GM21381 (cell line): ENCODE results near the gene SLX4IP.
A peak's percentile ranks its signal among the peaks of the same experiment; 100 is the strongest.

Experiments
- ATAC-seq: cut with Tn5 transposase; IDR thresholded peaks from one replicate; pipeline ENCODE4 v1.9.1; 2021; ENCODE audit warnings: mild to moderate bottlenecking, moderate library complexity; ENCODE audit not compliant: unreplicated experiment

The SLX4IP gene

GRCh38 chr20:10465135-10465534 is 30.0 kb downstream of the SLX4IP start:
- ATAC-seq: no peak

GRCh38 chr20:10466325-10466724 is 31.2 kb downstream of the SLX4IP start:
- no peak for ATAC-seq

DNA sequence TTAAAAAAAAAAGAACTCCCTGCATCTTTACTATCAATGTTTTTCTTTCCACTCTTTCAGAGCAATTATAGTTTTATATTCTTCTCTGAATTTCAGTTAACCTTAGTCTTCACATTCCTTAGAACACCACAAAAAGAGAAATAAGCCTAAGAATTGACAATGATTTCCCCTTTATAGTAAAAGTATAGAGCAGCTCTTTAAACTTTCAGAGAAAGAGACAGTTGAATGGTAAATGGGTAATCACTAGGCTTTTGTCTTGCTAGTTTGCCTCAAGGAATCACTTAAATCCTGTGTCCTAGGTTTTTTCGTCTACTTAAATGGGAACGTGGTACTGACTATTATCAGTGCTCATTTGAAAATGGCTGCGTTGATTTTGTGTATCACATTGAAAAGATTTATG is 31.8 kb downstream of the SLX4IP start:
- ATAC-seq: no peak

- no peak for ATAC-seq
These were observed 32.7 kb downstream of the SLX4IP start for GRCh38 chr20:10467681-10468339.

GRCh38 chr20:10468340-10468845 is 33.3 kb downstream of the SLX4IP start:
- no peak for ATAC-seq

GRCh38 chr20:10469056-10469455 is 34.0 kb downstream of the SLX4IP start:
- ATAC-seq: no peak

- ATAC-seq: no peak
These were observed 34.5 kb downstream of the SLX4IP start for GRCh38 chr20:10469599-10469998.

- ATAC-seq: no peak
These were observed 35.2 kb downstream of the SLX4IP start for GRCh38 chr20:10470276-10470675.

- ATAC-seq: no peak
These were observed 37.8 kb downstream of the SLX4IP start for GRCh38 chr20:10472871-10473270.

DNA sequence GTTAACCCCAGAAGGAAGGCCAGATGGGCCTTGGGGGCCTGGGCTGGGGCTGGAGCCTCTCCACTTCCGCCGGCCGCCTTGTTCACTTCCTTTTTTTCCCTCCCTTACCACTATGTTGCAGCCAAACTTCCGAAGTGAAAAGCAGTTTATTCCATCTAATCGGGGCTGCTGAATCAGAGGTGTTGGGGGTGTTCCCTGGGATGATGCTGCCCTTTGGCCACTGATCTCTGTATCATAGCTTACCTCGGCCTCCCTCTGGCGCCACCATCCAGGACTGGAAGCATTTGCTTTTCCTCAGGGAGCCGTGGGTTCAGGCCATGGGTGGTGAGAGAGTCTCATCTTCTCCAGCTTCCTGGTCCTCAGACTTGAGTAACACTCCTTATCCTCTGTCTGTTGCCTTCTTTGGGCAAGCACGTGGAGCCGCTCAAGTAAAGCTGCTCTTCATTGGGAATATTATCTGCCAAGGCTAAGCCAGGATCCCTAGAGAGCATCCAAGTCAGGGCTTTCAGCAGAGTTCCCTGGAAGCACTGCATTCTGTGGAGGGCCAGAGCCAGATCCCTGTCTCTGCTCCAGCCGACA is 39.6 kb downstream of the SLX4IP start:
- no peak for ATAC-seq

GRCh38 chr20:10475225-10475624 is 40.1 kb downstream of the SLX4IP start:
- no peak for ATAC-seq

- peak; percentile 82 for ATAC-seq
These were observed 41.2 kb downstream of the SLX4IP start for GRCh38 chr20:10476319-10476724.

- peak; percentile 45 for ATAC-seq
These were observed 43.1 kb downstream of the SLX4IP start for GRCh38 chr20:10478205-10478604.

DNA sequence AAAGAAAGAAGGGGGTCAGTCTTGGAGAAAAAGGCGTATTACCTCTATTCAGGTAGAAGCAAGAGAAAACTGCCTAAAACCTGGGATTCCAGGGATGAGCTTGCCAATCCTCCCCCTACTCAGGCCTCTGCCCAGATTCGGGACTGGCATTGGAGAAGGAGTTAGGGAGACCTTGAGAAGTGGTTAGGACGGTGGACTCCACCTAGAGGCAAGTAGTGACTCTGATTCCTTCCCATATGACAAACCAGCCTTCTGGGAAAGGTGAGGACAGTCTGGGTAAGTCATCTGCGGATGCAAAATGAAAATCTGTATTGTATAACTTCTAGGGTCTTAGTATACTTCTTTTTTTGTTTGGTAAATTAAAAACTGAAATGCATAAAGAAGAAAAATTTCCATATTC is 43.8 kb downstream of the SLX4IP start:
- no peak for ATAC-seq

- ATAC-seq: no peak
These were observed 46.6 kb downstream of the SLX4IP start for GRCh38 chr20:10481676-10482075.

DNA sequence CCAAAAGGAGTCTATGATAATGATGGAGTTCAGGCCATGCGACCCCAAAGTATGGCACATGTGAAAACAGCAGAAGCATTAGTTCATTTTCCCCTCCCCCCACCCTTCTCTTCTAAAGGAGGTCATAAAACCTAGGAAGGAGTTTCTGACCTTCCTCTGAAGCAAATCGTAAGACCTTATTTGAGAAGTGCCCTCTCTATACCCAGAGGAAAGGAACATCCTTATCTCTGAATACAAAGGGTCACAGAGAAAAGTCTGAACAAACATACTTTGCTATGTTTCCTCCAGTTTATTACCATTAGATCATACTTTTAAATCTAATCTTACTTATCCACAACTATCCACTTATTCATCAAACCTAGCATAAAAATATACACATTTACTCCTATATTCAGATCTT is 48.6 kb downstream of the SLX4IP start:
- no peak for ATAC-seq

GRCh38 chr20:10487142-10488136 is 52.3 kb downstream of the SLX4IP start:
- no peak for ATAC-seq

DNA sequence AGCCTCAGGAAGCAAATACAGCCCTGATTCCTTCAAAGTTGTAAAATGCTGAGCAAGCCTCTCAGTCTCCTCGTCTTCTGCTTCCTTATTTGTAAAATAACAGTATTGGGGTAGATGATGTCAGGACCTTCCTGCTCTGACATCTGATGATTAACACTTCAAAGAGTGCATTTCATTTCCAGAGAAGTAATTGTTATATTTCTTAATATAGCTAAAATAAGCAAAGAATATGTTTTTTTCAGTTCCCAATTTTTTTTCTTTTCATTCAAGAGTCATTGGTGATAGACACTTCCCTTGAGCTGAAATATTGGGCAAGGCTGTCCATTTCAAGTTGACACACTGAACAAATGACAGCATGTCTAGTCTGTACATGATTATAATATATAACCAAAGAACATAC is 53.4 kb downstream of the SLX4IP start:
- ATAC-seq: no peak

GRCh38 chr20:10489853-10490252 is 54.7 kb downstream of the SLX4IP start:
- no peak for ATAC-seq

- ATAC-seq: no peak
These were observed 55.2 kb downstream of the SLX4IP start for GRCh38 chr20:10490257-10490656.

DNA sequence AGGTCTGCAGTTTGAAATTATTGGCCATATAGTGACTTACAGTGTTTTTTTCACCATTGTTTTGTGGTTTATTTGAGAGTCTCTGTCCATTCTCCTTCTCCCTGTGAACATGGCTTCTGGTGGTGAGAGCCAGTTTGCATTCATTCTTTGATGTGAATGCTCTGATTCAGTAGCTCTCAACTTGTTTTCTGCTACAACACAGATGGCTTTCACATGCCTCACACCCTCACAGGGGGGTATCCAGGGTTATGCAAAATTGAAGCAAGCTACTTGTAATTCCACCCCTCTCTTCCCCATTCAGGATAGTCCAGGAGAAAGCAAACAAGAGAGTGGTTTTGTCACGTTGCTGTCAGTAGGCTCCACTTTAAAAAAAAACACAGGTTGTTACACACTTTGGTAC is 55.6 kb downstream of the SLX4IP start:
- no peak for ATAC-seq

GRCh38 chr20:10492065-10492464 is 57.0 kb downstream of the SLX4IP start:
- ATAC-seq: no peak
